Hepatic stellate cell (primary cell): ENCODE data around the gene PDP2.
A peak's percentile ranks its signal among the peaks of the same experiment; 100 is the strongest.

ENCODE experiments used
- DNase-seq: peaks from one replicate; pipeline ENCODE4 v3.0.0; 2011; ENCODE audit warnings: low spot score

Gene PDP2, protein sequence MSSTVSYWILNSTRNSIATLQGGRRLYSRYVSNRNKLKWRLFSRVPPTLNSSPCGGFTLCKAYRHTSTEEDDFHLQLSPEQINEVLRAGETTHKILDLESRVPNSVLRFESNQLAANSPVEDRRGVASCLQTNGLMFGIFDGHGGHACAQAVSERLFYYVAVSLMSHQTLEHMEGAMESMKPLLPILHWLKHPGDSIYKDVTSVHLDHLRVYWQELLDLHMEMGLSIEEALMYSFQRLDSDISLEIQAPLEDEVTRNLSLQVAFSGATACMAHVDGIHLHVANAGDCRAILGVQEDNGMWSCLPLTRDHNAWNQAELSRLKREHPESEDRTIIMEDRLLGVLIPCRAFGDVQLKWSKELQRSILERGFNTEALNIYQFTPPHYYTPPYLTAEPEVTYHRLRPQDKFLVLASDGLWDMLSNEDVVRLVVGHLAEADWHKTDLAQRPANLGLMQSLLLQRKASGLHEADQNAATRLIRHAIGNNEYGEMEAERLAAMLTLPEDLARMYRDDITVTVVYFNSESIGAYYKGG

DNA sequence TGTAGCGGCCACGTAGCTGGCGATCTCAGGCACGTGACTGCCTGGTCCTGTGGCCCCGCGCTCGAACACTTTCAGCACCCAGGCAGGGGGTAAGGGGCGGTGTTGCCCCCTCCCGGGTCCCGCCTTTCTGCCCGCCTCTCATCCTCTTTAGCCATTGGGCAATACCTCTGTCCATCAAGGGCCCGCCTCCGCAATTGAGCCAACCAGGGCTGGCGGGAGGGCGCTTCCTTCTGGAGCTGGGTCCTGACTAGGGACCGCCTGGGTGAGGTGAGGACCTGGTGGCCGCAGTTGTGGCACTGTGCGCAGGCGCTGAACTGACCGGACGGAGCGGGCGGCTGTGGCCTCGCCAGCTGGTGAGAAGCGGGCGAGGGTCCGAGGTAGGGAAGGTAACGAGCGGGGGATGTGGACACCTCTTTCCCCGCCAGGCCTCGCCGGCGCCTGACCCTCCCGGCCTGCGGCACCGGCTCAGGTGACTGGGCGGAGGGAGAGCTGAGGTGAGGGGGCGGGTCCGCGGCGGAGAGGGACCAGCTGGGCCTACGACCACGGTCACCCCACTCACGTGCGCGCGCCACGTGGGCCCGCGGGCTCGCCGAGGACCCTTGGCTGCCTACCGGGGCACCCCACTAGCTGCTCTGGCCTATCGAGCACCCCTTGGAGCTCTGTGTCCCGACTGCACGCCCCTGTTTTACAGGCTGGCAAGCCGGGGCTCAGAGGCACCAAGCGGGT is at the start of gene PDP2:
Gene PDP2, plus strand, starts transcription at position 228 of the 726 bp plus-strand sequence. CDS start 3,770 bp downstream, outside the sequence.
- DNase-seq, result peak; percentile 95

DNA sequence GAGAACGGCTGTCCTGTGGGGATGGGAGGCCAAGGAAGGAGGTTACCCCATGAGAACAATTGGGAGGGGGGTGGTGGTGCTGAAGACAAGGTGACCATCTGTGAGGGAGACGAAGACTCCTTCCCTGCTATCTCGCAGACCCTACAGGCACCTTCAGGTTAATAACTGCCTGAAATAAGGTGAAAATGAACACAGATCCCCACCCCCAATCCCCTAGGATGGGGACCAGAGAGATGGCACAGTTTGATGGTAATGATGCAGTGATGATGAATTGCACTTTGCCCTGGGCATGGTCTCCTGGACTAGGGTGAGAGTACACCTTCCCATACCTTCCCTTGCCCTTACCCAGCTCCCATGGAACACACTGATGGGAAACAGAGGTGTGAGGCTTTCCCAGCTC is 48.1 kb upstream of the PDP2 start:
- DNase-seq, result no peak

DNA sequence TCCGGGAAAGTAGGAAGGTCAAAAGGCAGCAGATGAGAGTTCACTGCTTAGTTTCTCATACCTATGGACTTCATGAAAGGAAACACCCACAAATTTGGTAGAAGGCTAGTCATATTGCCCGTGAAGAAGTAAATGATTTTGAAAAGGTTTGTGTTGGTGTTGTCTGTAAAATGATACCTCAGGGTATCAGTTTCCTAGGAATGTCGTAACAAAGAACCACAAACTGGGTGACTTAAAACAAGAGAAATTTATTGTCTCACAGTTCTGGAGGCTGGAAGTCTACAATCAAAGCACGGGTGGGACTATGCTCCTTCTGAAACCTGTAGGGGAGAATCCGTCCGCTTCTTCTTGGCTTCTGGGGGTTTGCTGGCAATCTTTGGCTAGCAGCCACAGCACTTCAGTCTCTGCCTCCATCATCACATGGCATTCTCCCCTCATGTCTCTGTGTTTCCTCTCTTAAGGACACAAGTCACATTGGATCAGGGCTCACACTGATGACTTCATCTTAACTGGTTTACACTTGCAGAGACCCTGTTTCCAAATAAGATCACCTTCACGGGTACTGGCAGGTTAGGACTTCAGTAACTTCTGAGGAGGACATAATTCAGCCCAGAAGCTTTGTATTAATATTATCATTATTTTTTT is 47.5 kb upstream of the PDP2 start:
- DNase-seq, result no peak

DNA sequence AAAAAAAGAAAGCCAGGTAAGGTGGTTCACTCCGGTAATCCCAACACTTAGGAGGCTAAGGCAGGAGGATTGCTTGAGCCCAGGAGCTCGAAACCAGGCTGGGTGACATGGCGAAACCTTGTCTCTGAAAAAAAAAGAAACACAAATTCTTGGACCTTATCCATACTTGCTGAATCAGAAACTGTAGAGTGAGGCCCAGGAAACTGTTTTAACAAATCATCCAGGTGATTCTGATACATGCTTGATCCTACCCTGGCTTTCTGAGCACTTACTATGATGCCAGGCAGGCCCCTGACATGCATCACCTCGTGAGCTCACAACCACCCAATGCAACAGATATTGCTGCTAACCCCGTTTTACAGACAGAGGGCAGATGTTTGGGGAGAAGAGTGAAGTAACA is 45.6 kb upstream of the PDP2 start:
- DNase-seq, result no peak

DNA sequence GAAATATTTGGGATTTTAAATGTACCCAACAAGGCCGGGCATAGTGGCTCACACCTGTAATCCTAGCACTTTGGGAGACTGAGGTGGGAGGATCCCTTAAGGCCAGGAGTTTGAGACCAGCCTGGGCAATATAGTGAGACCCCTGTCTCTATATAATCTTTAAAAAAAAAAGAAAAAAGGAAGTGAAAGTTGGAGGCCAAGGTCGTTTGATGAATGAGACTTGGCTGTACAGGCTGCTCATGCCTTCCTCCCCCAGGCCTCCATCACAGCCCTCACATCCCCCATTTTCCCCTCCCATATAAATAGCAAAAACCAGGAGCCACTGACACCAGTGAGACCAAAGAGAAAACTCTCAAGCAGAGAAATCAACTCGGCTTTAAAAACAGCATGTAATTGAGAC is 39.4 kb upstream of the PDP2 start:
- DNase-seq, result no peak

DNA sequence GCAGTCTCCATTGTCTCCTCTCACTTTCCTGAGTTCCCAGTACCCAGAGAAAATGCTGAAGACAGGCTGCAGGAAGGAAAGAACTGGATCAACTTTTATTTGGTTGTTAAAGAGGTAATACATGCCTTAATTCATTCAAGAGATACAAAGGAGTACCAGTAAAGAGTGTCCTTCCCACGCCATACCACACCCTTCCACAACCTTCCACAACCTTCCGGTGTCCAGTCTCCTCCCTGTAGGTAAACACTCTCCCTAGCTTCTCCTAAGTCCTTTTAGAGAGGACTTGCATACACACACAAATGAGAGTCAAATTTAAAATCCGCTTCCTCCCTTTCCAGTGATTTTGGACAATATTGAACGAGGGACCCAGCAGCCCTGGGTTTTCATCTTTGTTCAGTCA is 38.9 kb upstream of the PDP2 start:
- DNase-seq, result no peak

DNA sequence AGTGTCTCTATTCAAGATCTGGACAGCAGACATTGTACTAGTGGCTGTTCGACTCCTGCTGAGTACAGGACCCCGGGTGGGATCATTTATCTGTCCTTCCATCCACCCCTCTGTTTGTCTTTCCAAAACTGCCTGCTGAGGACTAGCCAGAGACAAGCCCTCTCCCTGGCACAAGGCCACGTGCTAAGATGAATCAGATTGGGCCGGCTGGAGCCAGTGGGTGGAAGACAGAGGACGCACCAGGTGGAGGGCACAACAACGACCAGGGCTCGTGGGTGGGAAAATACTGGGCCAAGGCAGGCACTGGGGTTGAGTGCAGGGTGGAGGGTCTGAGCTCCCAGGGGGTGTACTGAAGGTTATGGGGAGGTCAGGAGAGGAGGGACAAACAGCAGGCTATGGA is 37.5 kb upstream of the PDP2 start:
- DNase-seq, result no peak

DNA sequence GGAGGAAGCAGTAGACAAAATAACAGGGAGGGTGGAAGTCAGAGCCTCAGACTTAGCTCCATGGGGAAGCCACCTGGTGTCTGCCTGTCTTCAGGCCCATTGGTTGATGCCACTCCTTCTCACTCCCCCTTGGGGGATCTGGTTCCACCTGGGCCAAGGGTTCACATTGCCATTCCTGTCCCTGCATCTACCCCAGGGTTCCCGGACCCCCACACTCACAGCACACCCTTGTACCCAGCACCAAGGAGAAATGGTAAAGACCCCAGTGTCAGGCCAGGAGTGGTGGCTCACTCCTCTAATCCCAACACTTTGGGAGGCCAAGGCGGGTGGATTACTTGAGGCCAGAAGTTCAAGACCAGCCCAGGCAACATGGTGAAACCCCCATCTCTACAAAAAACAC is 37.1 kb upstream of the PDP2 start:
- no peak for DNase-seq

DNA sequence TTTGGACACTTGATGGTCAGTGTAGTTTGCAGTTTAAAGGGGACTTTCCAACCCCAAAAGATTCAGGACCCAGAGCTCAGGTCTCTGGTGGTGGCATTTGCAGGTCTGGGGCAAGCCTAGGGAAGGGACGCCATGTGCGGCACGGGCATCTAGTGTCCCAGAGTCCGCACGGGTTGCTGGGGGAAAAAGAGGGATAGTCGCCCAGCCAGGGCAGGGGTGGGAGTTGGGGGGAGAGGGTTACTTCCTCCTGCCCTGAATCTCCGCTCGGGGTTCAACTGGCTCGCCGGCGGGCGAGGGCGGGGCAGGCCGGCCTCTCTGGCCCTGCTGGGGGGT is 36.3 kb upstream of the PDP2 start:
- no peak for DNase-seq

DNA sequence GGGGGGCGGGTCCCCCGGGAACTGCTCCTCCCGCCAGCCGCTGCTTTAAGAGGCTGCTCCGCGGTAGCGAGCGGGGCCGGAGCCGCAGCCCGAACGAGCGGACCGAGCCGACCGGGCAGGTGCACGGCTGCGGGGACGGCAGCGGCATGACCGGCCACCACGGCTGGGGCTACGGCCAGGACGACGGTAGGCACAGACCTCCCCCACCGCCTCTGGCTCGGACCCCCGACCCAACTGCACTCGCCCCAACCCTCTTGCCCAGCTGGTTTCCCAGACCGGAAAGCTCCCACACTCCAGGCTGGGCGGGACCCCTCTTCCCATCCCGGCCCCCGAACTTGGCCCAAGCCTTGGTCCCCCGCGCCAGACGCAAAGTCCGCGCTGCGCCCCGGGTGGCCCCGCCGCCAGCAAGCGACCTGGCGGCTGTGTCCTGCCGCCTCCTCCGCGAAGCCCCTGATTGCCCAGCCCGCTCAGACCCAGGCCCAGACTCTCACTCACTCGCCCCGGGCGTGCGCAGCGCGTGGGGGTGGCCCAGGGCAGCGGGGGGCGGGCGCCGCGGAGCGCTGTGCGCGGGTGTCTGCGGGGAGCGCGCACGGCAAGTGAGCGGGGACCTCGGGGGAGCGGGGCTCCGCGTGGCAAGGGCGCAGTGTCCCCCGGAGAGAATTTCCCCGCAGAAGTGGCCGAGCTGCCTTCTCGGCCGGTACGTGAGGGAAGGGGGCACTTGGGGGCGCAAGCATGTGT is 35.8 kb upstream of the PDP2 start, which contains the start of gene CA7:
Gene CA7, plus strand, starts transcription at position 73 of the 738 bp plus-strand sequence. Its CDS starts 74 bp downstream, at position 147.
- DNase-seq, result no peak

DNA sequence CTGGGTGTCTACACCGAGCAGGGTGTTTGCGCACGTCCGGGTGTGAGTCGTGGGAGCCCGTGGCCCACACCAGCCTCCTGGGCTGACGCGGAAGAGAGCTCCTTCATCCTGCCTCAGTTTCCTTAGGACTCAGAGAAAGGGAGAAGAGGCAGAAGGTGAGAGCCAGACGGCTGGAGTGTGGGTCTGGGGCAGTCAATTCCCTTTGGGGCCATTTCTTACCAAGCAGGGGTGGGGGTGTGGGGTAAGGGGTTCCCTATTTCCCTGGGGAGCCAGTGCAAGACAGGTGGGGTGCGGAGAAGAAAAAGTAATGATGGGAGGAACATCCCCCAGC is 35.3 kb upstream of the PDP2 start:
- no peak for DNase-seq

DNA sequence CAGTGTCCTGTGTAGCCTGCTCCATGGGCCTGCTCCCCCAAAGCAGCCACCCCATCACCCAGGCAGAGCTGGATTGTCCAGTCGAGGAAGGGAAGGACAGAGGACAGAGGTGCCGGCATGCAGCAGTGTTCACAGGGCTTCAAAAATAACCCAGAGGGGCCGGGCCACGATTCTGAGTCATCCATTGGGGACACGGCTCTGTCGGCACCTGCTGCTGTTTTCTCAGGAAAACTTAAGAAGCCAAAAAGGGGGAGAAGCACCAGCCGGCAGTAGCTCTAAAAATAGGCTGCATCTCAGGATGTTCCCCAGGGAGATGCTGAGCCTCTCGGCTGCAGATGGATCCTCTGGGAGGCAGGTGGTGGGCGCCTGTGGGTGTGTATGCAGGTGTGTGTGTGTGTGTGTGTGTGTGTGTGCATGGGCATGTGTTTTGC is 34.5 kb upstream of the PDP2 start:
- peak; percentile 63 for DNase-seq

DNA sequence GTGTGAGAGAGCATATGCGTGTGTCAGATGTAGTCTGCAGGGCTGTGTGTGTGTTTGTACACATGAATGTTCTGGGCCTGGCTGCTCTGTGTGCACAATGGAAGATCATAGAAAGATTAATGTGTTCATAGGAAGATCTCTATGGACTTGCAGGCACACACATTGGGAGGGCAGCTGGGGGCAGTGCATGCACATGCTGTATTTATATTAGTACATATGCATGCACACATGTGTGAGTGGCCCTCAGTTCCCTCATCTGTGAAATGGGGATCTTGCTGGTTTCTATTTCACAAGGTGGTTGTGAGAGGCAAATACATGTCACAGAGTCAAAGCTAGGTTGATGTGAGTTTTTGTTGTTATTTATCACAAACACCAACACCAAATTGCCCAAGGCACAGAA is 34.0 kb upstream of the PDP2 start:
- DNase-seq, result no peak

DNA sequence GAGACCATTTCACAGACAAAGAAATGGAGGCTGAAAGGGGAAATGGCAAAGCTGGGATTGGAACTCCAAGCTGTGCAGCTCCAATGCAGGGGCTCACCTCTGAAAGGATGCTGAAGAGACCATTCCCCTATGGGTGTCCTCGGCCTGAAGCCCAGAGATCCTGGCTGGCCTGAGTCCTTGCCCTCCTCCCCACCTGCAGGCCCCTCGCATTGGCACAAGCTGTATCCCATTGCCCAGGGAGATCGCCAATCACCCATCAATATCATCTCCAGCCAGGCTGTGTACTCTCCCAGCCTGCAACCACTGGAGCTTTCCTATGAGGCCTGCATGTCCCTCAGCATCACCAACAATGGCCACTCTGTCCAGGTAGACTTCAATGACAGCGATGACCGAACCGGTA is 33.5 kb upstream of the PDP2 start:
- no peak for DNase-seq

DNA sequence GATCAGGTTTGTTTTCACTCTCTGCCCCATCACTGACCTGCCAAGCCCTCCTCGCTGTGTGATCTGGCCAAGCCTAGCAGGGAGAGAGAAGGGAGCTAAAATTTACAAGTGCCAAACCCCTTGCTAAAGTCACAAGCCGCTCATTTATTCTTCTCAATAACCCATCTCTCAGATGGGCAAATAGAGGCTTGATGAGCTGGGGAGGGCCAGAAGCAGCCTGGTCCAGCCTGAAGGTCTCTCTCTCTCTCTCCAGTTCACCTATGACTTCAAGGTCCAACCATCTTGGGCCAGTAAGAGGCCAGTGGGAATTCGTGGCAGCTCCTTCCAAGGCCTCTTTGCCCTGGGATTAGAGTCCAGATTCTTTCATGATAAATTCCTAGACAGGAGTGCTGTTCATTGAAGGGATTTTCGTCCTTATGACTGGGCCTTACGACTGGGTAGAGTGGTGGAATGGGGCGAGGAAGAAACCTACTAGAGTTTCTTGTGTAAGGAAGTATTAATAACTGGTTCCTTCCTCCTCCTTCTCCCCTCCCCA is 32.7 kb upstream of the PDP2 start:
- no peak for DNase-seq

DNA sequence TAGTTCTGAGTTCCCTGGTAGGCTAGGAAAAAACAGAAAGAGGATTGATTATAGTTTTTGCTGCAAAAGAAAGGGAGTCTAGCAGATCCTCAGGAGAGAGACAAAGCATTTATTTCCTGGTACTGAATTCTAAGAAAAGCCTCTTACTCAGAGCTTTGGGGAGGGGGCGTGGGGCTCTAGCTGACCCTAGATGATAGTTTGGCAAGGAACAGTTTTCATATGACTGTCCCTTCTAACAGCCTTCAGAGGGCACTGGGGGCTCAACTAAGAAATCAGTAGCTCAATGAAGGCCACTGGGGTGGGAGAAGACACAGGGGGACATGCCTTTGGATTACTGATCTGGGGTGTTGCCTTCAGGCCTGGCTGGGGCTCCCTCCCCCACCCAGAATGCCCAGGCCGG is 32.1 kb upstream of the PDP2 start:
- DNase-seq, result no peak

DNA sequence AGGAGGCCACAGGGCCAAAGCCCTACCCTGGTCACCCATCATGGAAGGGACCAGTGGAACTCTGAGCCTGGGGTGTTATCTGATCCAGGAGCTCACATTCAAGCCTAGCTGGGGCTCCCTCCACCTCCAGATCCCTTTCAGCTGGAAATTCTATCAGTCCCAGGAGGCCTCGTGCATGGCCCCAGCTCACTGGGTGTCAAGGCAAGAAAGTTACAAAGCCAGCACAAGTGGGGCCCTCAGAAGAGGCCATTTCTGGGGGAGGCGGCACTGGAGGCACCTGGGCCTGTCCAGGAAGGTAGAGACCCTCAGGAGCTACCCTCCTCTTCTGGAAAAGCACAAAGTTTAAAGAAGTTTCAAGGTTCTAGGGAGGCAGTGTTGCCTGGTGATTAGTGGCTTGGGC is 31.3 kb upstream of the PDP2 start:
- DNase-seq, result no peak

DNA sequence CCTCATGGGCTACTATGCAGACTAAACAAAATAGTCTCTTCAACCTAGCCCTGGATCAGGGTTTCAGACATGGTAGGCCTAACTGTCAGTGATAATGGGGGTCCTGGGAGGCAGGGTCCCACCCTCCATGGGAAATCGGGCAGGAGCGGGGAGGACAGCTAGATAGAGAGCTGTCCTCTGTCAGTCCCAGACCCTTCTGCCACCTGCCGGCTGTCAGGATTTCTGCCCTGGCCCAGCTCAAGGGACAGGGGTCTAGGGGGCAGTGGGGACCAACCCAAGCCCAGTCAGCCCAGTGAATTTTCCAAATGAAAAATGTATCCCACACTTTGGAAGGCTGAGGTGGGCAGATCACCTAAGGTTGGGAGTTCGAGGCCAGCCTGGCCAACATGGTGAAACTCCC is 30.8 kb upstream of the PDP2 start:
- DNase-seq, result no peak

DNA sequence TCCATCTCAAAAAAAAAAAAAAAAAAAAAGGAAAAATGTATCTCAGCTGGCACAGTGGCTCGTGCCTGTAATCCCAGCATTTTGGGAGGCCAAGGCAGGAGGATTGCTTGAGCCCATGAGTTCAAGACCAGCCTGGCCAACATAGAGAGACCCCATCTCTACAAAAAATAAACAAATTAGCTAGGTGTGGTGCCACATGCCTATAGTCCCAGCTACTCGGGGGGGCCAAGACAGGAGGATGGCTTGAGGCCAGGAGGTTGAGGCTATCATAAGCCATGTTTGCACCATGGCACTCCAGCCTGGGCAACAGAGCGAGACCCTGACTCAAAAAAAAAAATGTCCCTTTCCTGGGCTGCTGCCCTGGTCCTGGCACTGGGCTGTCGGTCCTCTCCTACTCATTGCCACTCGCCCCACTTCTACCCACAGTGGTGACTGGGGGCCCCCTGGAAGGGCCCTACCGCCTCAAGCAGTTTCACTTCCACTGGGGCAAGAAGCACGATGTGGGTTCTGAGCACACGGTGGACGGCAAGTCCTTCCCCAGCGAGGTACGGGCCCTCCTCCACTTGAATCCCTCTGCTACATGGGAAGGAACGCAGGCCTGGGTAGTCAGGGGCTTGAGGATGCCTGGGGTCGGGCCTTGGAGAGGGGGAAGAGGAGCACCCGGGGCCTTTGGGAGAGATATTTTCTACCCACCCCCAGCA is 30.1 kb upstream of the PDP2 start:
- no peak for DNase-seq

DNA sequence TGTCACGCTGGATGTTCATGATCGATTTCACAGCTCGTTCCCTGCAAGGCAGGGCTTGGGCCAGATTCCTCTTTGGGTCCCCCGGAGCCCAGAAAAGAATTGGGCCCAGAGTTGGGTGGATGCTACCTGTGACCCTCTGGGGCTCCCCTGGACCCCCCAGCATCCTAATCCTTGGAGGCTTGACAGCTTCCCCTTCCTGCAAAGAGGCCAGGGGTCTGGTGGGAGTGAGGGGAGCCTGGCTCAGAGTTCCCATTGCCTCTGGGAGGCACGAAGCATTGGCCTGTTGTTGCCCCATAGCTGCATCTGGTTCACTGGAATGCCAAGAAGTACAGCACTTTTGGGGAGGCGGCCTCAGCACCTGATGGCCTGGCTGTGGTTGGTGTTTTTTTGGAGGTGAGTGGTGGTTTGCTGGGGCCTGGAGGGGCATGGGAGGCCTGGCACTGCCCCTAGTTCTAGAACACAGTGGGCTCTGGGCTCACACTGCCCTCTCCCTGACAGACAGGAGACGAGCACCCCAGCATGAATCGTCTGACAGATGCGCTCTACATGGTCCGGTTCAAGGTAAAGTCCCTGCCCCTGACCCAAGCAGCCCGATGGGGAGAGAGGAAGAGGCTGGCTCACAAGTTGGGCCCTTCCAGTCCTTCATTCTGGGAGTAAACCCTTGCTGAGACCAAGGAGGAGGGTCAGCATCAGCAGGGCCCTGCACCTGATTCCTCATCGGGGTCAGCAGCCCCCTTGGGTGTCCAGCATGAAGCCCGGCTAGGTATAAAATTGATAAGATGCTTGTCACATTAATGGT is 28.9 kb upstream of the PDP2 start:
- no peak for DNase-seq
